Adrenal gland (tissue), 5 donors: ENCODE measurements around the gene GRAMD1C.

ENCODE experiments used
- POLR2A ChIP-seq, 2 donors: fragments of 450-650 bp; IDR thresholded peaks; one replicate each; pipeline ENCODE4 v1.6.1; 2017; ENCODE audit warnings: antibody characterized with exemption in 2 of 2, mild to moderate bottlenecking in 2 of 2, moderate library complexity in 1 of 2
- TF ChIP-seq, protein P1 (sequence below), 6 experiments: fragments of 450-650 bp in 4 of 6; fragments of 200-600 bp in 2 of 6; sonication (generic) in 1 of 6; IDR thresholded peaks; 1 replicate in 5 of 6; 2 replicates in 1 of 6; pipeline versions ENCODE4 v1.5.1 to v1.8.0; 2016 to 2021; ENCODE audit warnings: antibody characterized with exemption in 6 of 6, mild to moderate bottlenecking in 2 of 6, moderate library complexity in 1 of 6
- donor health status: DM: no; HTN: no; CAD: no.

DNA sequence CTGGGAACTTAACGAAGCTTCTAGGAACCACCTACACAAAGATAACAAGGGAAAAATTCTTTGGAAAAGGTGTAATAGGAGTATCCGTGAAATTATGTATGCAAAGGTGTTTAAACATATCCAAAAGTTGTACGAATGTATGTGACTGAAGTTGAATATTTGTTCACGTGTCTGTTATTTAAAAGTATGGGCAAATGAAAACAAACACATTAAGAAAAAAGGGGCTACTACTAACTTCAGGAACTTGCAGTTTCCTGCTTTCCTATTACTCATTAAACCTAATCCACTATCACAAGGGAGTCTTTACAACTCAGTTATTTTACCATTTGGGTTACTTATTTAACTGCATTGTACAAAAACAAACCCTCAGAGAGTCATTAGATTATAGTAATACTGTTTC is 33.9 kb upstream of the GRAMD1C start:
- TF ChIP-seq, protein P1, sequence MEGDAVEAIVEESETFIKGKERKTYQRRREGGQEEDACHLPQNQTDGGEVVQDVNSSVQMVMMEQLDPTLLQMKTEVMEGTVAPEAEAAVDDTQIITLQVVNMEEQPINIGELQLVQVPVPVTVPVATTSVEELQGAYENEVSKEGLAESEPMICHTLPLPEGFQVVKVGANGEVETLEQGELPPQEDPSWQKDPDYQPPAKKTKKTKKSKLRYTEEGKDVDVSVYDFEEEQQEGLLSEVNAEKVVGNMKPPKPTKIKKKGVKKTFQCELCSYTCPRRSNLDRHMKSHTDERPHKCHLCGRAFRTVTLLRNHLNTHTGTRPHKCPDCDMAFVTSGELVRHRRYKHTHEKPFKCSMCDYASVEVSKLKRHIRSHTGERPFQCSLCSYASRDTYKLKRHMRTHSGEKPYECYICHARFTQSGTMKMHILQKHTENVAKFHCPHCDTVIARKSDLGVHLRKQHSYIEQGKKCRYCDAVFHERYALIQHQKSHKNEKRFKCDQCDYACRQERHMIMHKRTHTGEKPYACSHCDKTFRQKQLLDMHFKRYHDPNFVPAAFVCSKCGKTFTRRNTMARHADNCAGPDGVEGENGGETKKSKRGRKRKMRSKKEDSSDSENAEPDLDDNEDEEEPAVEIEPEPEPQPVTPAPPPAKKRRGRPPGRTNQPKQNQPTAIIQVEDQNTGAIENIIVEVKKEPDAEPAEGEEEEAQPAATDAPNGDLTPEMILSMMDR (IDR thresholded peaks at IDR 0.05): no peak
- no peak for TF ChIP-seq POLR2A (IDR thresholded peaks at IDR 0.05)
